ENCODE measurements around the gene MTRR.

GRCh38 chr5:7894860-7895259, 25.9 kb downstream of the MTRR start:
- TF ChIP-seq POLR2A (IDR thresholded peaks at IDR 0.05) (no peak), CTCF (IDR thresholded peaks at IDR 0.05) (no peak)
